ENCODE measurements around the gene BDP1. TPM values are rescaled to one million over a fixed set of nuclear protein-coding genes. Genes with fewer than 3 reads are reported as not detected.
"Not testable (repeated sequence)": the region's sequence is repeated elsewhere in the genome, so short reads cannot be mapped to it uniquely, and the experiment has no call there.

The BDP1 gene
- total and polyA plus RNA-seq, 2 of the 4 experiments (the other 2 are of a cell fraction) = 5.8 to 14.0 TPM

DNA sequence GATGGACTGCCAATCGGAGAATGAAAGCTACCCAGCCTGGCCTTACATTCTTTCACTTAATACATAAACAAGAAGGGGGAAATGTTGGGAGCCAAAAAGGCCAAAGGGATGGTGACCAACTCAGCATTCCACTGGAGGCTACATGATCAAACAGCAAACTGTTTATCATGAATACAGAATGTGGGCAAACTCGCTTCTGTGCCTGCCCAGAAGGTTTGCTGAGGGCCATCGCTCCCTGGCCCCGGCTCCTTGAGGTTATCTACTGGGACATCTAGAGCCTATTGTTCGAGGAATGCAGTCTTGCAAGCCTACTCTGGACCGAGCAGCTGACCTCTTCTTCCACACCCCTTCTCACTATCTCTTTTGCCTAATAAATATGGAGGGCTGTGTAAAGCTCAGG lies 122.4 kb downstream of the BDP1 start:
- H4K5ac ChIP-seq (ENCODE audit: low read depth, low read length); H3K23ac ChIP-seq (ENCODE audit: low read depth, low read length); H2BK20ac ChIP-seq (ENCODE audit: low read depth, low read length); ATAC-seq (ENCODE audit: low read depth); H4K91ac ChIP-seq (ENCODE audit: insufficient read depth, low read depth, low read length); H3K4ac ChIP-seq (ENCODE audit: low read depth, low read length); intact Hi-C loops (cut with micrococcal nuclease); CTCF ChIA-PET; H3K14ac ChIP-seq (replicated peaks; ENCODE audit: low read depth, low read length); H2BK15ac ChIP-seq (ENCODE audit: low read depth, low read length); H4K8ac ChIP-seq (ENCODE audit: low read depth in 2 of 2, low read length in 2 of 2); H4K20me1 ChIP-seq (ENCODE audit: insufficient read depth, low read length); dilution Hi-C loops (cut with HindIII; ENCODE audit: low sequenced_read_pairs, unreplicated experiment); H3K9ac ChIP-seq (ENCODE audit: low read depth, low read length); H3K27me3 ChIP-seq (ENCODE audit: control insufficient read depth, insufficient read depth, low read length); H2BK5ac ChIP-seq (ENCODE audit: low read depth, low read length, poor library complexity, severe bottlenecking); POLR2A ChIA-PET (ENCODE audit: unreplicated experiment); H3K4me2 ChIP-seq (ENCODE audit: low read depth, low read length); H3K9me1 ChIP-seq (ENCODE audit: insufficient read depth, low read length); H2AFZ ChIP-seq (replicated peaks; ENCODE audit: low read length, poor library complexity); BruUV-seq (replicated peaks); H3K18ac ChIP-seq (ENCODE audit: low read depth, low read length); H2AK9ac ChIP-seq (replicated peaks; ENCODE audit: low read depth, low read length, poor library complexity); H3K79me1 ChIP-seq (ENCODE audit: low read depth in 1 of 2, low read length in 2 of 2); DNase-seq; H3K36me3 ChIP-seq (ENCODE audit: control insufficient read depth, insufficient read depth, low read length); H2AK5ac ChIP-seq (ENCODE audit: low read depth, low read length); H3K4me1 ChIP-seq (ENCODE audit: control insufficient read depth, insufficient read depth, low read length); H2BK120ac ChIP-seq (ENCODE audit: low read depth, low read length); H3K56ac ChIP-seq (ENCODE audit: extremely low read depth, insufficient read depth, low read length); H3K4me3 ChIP-seq (ENCODE audit: insufficient read depth, low read depth, low read length); H3K9me3 ChIP-seq (ENCODE audit: control insufficient read depth, insufficient read depth, low read length); H3K27ac ChIP-seq (ENCODE audit: insufficient read depth, low read length): not testable (repeated sequence)
- WGBS, 2 experiments (ENCODE audit: extremely low coverage in 2 of 2, insufficient read length in 1 of 2) = no CpG with 5 or more reads among the region's 6 CpGs
- in situ Hi-C loops (cut with MboI; ENCODE audit: low sequenced_read_pairs) = loop anchor here (25.0 kb wide), 1 partner anchor 734 kb away; the partner anchor contains the start of genes MRPS27 and PTCD2

Data from IMR-90 (cell line).